Activated CD4-positive, alpha-beta T cell treated with anti-CD3 and anti-CD28 coated beads, Interleukin-2, amount 50 U/mL, for 1 hour (primary cell): Measurements from ENCODE around the gene PACSIN2.

Source experiments
- DNase-seq: peaks from one replicate; pipeline ENCODE4 v3.0.0-alpha.2; 2020

The PACSIN2 gene

DNA sequence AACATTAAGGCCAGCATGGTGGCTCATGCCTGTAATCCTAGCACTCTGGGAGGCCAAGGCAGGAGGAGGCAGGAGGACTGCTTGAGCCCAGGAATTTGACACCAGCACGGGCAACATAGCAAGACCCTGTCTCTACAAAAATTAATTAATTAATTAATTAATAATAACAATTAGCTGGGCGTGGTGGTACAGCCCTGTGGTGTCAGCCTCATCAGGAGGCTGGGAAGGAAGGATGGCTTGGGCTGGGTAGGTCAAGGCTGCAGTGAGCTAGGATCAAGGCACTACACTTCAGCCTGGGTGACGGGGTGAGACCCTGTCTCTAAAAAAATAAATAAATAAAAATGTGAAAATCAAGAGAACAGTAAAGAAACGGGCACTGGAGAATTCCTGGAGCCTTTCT is 159.2 kb downstream of the PACSIN2 start:
- DNase-seq = no peak

DNA sequence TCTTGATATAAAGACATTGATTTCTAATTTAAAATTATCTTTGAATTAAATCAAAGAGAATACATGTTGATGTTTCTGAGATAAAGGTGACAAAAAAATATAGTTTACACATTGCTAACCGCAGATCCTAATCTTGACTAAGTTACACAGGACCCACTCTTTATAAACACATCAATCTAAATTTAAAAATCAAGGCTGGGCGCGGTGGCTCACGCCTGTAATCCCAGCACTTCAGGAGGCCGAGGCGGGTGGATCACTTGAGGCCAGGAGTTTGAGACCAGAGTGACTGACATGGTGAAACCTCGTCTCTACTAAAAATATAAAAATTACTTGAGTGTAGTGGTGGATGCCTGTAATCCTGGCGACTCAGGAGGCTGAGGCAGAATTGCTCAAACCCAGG is 159.7 kb downstream of the PACSIN2 start:
- DNase-seq = no peak

- no peak for DNase-seq
These were observed 165.9 kb downstream of the PACSIN2 start for GRCh38 chr22:42848941-42849550.

DNA sequence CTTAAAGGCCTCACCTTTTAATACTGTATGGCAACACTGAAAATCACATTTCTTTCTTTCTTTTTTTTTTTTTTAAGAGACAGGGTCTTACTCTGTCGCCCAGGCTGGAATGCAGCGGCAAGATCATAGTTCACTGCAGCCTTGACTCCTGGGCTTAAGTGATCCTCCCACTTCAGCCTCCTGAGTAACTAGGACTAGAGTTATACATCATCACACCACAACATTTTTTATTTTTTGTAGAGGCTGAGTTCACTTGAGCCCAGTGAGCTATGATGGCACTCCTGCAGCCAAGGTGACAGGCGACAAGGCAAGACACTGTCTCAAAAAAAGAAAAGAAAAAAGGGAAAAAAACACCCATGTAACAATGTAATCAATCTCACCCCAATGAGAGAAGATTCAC is 167.8 kb downstream of the PACSIN2 start:
- no peak for DNase-seq

- no peak for DNase-seq
These were observed 170.2 kb downstream of the PACSIN2 start for GRCh38 chr22:42844756-42845155.

DNA sequence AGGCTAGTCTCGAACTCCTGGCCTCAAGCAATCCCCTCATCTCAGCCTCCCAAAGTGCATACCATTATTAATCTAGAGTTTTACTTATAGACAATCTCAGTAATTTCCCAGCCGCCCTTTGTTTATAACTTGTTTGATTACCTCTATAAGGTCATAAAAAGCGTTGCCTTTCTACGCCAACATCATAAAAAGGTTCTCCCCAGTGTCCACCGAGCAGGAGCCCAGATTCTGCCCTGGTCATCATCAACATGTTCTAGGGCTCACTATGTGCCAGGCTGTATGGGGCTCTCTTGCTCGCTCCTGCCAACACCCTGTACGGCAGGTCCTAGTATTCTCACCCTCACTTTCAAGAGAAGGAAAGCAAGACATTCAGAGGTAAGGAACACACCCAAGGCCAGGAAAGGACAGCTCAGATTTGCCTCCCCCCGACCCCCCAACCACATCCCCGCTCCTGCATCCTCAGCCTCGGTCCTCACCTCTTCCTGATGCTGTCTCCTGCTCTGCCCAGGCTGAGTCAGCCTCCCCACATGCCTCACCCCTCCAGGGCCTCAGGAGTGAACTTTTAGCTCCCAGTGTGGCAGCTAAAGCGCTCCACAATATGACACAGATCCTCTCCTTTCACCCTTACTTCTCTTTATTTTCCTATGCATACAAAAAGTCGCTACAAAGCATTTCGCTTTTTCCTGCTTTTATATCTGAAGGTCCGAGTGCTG is 172.1 kb downstream of the PACSIN2 start:
- no peak for DNase-seq

- DNase-seq = no peak
These were observed 173.5 kb downstream of the PACSIN2 start for GRCh38 chr22:42841444-42841843.

- DNase-seq = no peak
These were observed 177.4 kb downstream of the PACSIN2 start for GRCh38 chr22:42837556-42837955.

GRCh38 chr22:42836026-42836425 is 178.9 kb downstream of the PACSIN2 start:
- DNase-seq = no peak

DNA sequence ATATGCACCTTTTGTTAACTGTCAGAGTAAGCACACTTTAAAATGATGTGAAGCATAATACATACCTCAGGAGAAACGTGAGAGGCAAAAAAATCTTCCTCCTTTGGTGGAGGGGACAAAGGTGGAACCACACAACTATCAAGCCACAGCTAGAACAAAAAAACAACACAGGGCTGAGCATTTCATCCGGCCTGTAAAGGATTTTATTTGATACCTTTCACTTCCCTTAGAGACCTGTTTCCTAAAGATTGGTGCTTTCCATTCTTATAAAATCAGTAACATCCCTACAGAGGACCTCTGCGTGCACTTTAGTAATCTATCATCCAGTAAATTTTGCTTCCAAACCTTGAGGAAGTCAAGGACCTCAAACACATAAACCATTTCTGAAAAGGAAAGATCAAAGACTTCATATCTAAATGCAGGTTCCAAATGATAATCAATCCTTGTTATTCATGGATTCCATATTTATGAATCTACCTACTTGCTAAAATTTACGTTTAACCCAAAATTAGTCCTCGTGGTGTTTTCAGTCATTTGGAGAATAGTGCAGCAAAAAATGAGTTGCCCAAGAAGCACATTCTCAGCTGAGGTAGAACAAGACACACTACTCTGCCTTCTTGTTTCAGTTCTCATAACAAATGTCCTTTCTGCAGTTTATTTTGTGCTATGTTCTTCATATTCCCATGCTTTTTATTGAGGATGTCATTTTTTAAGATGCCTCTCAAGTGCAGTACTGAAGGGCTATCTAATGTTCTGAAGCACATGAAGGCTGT is 180.6 kb downstream of the PACSIN2 start:
- no peak for DNase-seq

DNA sequence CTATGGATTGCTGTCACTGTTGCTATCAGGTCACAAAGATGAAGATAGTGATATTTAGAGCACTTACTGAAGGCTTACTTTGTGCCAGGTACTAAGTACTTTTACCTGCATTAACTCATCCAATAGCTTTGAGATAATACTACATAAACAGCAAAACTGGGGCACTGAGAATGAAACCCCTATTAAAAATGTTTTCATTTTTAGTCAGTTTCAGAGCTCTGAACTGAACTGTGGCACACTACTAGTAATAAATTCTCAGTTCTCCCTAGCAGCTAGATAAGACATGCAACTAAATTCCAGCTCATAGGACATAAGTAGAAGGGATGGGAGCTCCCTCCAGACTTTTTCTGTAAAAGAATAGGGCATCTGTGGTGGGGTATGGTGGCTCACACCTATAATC is 181.8 kb downstream of the PACSIN2 start:
- no peak for DNase-seq

- DNase-seq = no peak
These were observed 183.2 kb downstream of the PACSIN2 start for GRCh38 chr22:42831712-42832111.

DNA sequence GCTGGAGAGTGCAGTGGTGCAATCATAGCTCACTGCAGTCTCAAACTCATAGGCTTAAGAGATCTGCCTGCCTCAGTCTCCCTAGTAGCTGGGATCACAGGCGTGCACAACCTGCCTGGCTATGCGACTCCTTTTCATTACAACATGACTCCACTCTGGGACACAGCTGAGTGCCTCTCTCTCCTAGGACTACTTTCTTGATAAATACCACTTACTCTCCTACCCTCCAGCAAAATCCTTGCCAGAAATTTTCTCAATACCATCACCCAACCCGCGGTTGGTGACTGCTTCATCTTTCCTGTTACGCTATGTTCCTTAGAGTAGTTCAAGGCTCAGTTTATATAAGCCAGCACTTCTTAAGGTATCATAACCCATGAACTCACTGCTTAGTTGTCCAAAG is 184.8 kb downstream of the PACSIN2 start:
- DNase-seq = no peak

DNA sequence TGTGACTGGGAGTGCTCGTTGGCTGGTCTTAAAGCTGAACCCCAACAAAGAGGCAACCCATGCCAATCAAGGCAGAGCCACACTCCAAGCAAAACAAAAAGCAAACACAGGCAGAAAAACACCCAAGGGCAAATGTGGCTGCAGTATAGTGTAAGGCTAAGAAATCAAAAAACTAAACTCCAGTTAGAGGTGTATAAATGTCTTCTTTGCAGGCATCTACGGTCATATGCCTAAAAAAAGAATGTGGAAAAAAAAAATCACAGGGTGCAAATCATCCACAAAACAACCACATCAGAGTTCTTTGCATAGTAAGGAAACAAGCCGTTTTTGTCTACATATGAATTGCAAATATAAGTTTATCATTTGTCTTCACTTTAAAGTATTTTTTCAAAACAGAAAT is 185.6 kb downstream of the PACSIN2 start:
- DNase-seq = no peak

DNA sequence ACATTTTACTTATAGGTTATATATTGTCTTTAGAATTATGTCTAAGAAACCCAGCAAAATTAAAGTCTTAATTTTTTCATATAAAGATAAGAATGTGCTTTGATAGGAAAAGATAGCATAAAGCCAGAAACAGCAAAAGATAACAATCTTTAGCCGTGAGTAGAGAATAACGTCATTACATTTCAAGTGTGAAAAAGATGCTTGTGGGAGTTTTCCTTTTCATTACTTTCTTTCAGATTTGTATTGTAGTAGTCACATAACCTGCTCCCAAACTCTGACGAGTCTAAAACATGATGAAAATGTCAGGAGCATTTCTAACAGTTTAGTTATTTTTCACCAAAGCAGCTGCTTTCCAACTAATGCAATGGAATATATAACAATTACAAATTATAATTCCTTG is 189.2 kb downstream of the PACSIN2 start:
- no peak for DNase-seq

- no peak for DNase-seq
These were observed 193.6 kb downstream of the PACSIN2 start for GRCh38 chr22:42821386-42821785.

- DNase-seq = no peak
These were observed 194.7 kb downstream of the PACSIN2 start for GRCh38 chr22:42820045-42820763.
